ENCODE results near the gene SEC22A.

- TF ChIP-seq POLR2A (IDR thresholded peaks at IDR 0.05) (no peak), CTCF (IDR thresholded peaks at IDR 0.05) (no peak)
Observed at GRCh38 chr3:123298903-123299302, 97.2 kb downstream of the SEC22A start.
